ENCODE measurements around the gene DMXL2.

Gene DMXL2

DNA sequence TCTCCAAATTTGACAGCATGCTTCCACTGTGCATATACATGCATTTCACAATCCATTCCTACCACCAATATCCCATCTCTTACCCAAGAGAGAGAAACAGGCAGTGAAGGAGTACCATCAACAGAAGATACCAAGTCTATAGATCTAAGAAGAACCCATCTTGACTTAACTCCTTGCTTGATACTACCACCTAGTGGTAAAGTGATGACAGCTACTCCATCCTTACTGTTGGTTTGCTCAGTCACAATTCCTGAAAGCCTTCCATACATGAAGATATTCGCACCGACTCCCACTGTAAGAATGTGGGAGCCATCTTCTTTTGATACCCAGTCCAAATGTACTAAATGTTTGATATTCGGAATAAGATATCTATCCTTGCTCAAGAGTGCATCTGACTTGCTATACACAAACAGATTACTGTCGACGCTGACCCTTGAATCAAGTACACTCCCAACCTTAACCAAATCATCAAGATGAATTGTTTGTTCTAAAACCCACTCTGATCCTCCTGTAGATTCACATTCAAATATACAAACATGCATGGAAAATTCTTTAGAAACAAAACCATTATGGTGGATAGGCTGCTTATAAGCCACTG lies 123.1 kb downstream of the DMXL2 start:
- TF ChIP-seq ESRRG (CRISPR knock-in tag; IDR thresholded peaks at IDR 0.05) (no peak), GLIS3 (CRISPR knock-in tag; IDR thresholded peaks at IDR 0.05) (no peak), TOX (CRISPR knock-in tag; IDR thresholded peaks at IDR 0.05; ENCODE audit: borderline replicate concordance) (no peak), BACH2 (CRISPR knock-in tag; IDR thresholded peaks at IDR 0.05; ENCODE audit: borderline replicate concordance) (no peak), ZNF8 (CRISPR knock-in tag; IDR thresholded peaks at IDR 0.05) (no peak), ZFP30 (CRISPR knock-in tag; IDR thresholded peaks at IDR 0.05) (no peak), ISL1 (CRISPR knock-in tag; IDR thresholded peaks at IDR 0.05) (no peak), ZNF70 (CRISPR knock-in tag; IDR thresholded peaks at IDR 0.05) (no peak), OSR1 (CRISPR knock-in tag; IDR thresholded peaks at IDR 0.05) (no peak), PPARA (CRISPR knock-in tag; IDR thresholded peaks at IDR 0.05; ENCODE audit: borderline replicate concordance) (no peak), RARB (CRISPR knock-in tag; IDR thresholded peaks at IDR 0.05) (no peak), ZFP3 (CRISPR knock-in tag; IDR thresholded peaks at IDR 0.05) (no peak), TCF4 (CRISPR knock-in tag; IDR thresholded peaks at IDR 0.05; ENCODE audit: borderline replicate concordance) (no peak), SNAI2 (CRISPR knock-in tag; IDR thresholded peaks at IDR 0.05) (no peak), ARNTL (CRISPR knock-in tag; IDR thresholded peaks at IDR 0.05; ENCODE audit: borderline replicate concordance, low read depth) (no peak)
- TF ChIP-seq, protein P1, sequence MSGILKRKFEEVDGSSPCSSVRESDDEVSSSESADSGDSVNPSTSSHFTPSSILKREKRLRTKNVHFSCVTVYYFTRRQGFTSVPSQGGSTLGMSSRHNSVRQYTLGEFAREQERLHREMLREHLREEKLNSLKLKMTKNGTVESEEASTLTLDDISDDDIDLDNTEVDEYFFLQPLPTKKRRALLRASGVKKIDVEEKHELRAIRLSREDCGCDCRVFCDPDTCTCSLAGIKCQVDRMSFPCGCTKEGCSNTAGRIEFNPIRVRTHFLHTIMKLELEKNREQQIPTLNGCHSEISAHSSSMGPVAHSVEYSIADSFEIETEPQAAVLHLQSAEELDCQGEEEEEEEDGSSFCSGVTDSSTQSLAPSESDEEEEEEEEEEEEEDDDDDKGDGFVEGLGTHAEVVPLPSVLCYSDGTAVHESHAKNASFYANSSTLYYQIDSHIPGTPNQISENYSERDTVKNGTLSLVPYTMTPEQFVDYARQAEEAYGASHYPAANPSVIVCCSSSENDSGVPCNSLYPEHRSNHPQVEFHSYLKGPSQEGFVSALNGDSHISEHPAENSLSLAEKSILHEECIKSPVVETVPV (CRISPR knock-in tag; IDR thresholded peaks at IDR 0.05) = no peak
- TF ChIP-seq, protein P2, sequence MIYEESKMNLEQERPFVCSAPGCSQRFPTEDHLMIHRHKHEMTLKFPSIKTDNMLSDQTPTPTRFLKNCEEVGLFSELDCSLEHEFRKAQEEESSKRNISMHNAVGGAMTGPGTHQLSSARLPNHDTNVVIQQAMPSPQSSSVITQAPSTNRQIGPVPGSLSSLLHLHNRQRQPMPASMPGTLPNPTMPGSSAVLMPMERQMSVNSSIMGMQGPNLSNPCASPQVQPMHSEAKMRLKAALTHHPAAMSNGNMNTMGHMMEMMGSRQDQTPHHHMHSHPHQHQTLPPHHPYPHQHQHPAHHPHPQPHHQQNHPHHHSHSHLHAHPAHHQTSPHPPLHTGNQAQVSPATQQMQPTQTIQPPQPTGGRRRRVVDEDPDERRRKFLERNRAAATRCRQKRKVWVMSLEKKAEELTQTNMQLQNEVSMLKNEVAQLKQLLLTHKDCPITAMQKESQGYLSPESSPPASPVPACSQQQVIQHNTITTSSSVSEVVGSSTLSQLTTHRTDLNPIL (CRISPR knock-in tag; IDR thresholded peaks at IDR 0.05; ENCODE audit: low read depth) = no peak
- TF ChIP-seq, protein P3, sequence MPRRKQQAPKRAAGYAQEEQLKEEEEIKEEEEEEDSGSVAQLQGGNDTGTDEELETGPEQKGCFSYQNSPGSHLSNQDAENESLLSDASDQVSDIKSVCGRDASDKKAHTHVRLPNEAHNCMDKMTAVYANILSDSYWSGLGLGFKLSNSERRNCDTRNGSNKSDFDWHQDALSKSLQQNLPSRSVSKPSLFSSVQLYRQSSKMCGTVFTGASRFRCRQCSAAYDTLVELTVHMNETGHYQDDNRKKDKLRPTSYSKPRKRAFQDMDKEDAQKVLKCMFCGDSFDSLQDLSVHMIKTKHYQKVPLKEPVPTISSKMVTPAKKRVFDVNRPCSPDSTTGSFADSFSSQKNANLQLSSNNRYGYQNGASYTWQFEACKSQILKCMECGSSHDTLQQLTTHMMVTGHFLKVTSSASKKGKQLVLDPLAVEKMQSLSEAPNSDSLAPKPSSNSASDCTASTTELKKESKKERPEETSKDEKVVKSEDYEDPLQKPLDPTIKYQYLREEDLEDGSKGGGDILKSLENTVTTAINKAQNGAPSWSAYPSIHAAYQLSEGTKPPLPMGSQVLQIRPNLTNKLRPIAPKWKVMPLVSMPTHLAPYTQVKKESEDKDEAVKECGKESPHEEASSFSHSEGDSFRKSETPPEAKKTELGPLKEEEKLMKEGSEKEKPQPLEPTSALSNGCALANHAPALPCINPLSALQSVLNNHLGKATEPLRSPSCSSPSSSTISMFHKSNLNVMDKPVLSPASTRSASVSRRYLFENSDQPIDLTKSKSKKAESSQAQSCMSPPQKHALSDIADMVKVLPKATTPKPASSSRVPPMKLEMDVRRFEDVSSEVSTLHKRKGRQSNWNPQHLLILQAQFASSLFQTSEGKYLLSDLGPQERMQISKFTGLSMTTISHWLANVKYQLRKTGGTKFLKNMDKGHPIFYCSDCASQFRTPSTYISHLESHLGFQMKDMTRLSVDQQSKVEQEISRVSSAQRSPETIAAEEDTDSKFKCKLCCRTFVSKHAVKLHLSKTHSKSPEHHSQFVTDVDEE (CRISPR knock-in tag; IDR thresholded peaks at IDR 0.05) = no peak
- TF ChIP-seq, protein P4, sequence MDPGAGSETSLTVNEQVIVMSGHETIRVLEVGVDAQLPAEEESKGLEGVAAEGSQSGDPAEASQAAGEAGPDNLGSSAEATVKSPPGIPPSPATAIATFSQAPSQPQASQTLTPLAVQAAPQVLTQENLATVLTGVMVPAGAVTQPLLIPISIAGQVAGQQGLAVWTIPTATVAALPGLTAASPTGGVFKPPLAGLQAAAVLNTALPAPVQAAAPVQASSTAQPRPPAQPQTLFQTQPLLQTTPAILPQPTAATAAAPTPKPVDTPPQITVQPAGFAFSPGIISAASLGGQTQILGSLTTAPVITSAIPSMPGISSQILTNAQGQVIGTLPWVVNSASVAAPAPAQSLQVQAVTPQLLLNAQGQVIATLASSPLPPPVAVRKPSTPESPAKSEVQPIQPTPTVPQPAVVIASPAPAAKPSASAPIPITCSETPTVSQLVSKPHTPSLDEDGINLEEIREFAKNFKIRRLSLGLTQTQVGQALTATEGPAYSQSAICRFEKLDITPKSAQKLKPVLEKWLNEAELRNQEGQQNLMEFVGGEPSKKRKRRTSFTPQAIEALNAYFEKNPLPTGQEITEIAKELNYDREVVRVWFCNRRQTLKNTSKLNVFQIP (CRISPR knock-in tag; IDR thresholded peaks at IDR 0.05; ENCODE audit: borderline replicate concordance, low read depth) = no peak
- TF ChIP-seq, protein P5, sequence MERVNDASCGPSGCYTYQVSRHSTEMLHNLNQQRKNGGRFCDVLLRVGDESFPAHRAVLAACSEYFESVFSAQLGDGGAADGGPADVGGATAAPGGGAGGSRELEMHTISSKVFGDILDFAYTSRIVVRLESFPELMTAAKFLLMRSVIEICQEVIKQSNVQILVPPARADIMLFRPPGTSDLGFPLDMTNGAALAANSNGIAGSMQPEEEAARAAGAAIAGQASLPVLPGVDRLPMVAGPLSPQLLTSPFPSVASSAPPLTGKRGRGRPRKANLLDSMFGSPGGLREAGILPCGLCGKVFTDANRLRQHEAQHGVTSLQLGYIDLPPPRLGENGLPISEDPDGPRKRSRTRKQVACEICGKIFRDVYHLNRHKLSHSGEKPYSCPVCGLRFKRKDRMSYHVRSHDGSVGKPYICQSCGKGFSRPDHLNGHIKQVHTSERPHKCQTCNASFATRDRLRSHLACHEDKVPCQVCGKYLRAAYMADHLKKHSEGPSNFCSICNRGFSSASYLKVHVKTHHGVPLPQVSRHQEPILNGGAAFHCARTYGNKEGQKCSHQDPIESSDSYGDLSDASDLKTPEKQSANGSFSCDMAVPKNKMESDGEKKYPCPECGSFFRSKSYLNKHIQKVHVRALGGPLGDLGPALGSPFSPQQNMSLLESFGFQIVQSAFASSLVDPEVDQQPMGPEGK (CRISPR knock-in tag; IDR thresholded peaks at IDR 0.05; ENCODE audit: borderline replicate concordance) = no peak
- ATAC-seq = peak; percentile 85

DNA sequence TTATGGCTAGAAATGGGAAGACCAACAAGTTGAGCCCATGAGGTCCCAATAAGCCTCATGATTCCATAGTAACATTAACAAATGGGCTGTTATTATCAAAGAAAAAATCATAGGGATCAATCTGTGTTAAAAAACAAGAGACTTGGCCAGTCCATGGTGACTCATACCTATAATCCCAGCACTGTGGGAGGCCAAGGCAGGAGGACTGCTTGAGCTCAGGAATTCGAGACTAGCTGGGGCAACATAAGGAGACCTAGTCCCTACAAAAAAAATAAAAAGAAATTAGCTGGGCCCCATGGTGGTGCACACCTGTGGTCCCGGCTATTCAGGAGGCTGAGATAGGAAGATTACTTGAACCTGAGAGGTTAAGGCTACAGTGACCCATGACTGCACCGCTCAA lies 124.8 kb downstream of the DMXL2 start:
- no peak for TF ChIP-seq CSDC2 (CRISPR knock-in tag; IDR thresholded peaks at IDR 0.05)
- TF ChIP-seq, protein P1 (CRISPR knock-in tag; IDR thresholded peaks at IDR 0.05) = no peak
- TF ChIP-seq TCF4 (CRISPR knock-in tag; IDR thresholded peaks at IDR 0.05; ENCODE audit: borderline replicate concordance) = no peak
- TF ChIP-seq, protein P5 (CRISPR knock-in tag; IDR thresholded peaks at IDR 0.05; ENCODE audit: borderline replicate concordance) = no peak
- TF ChIP-seq, protein P2 (CRISPR knock-in tag; IDR thresholded peaks at IDR 0.05; ENCODE audit: low read depth) = no peak
- no peak for ATAC-seq

All from SK-N-SH treated with all-trans-retinoic acid at 6 μM for 48 hours (cell line).